Chondrocyte (in vitro differentiated cells): ENCODE results near the gene LDB1. TPM values are rescaled to one million over a fixed set of nuclear protein-coding genes. Genes with fewer than 3 reads are reported as not detected.
A peak's percentile ranks its signal among the peaks of the same experiment; 100 is the strongest.

Experiments
- DNase-seq: peaks from one replicate; pipeline ENCODE4 v3.0.0; 2021; ENCODE audit warnings: mixed read lengths, low spot score
- H3K27ac Mint-ChIP-seq: one replicate; pipeline ENCODE4 v1.8.0; 2021; ENCODE audit warnings: mild to moderate bottlenecking, moderate library complexity, mixed read lengths; ENCODE audit not compliant: unreplicated experiment
- H3K27me3 Mint-ChIP-seq: 2 replicates; pipeline ENCODE4 v1.8.0; 2021; ENCODE audit warnings: low read depth, mixed read lengths
- H3K36me3 Mint-ChIP-seq: 2 replicates; pipeline ENCODE4 v1.8.0; 2021; ENCODE audit warnings: low read depth, mixed read lengths
- H3K4me1 Mint-ChIP-seq: 2 replicates; pipeline ENCODE4 v1.8.0; 2021; ENCODE audit warnings: low read depth, mild to moderate bottlenecking, mixed read lengths
- H3K4me3 Mint-ChIP-seq: one replicate; pipeline ENCODE4 v1.8.0; 2021; ENCODE audit warnings: mild to moderate bottlenecking, moderate library complexity, mixed read lengths; ENCODE audit not compliant: unreplicated experiment
- H3K9me3 Mint-ChIP-seq: 2 replicates; pipeline ENCODE4 v1.8.0; 2021; ENCODE audit warnings: low read depth, mixed read lengths
- total RNA-seq: library from RNA; stranded (reverse); gene quantifications from 3 replicates; pipeline ENCODE4 v1.2.1, GENCODE V29; 2021
- TF ChIP-seq, protein P1 (sequence below): fragments of 200-600 bp; sonication (generic); IDR thresholded peaks from 2 replicates; pipeline ENCODE4 v1.5.0; 2021; ENCODE audit warnings: antibody characterized with exemption, mild to moderate bottlenecking, moderate library complexity

LDB1 gene
- total RNA-seq, 1 donor from 2014 or later, result 65.7 TPM

DNA sequence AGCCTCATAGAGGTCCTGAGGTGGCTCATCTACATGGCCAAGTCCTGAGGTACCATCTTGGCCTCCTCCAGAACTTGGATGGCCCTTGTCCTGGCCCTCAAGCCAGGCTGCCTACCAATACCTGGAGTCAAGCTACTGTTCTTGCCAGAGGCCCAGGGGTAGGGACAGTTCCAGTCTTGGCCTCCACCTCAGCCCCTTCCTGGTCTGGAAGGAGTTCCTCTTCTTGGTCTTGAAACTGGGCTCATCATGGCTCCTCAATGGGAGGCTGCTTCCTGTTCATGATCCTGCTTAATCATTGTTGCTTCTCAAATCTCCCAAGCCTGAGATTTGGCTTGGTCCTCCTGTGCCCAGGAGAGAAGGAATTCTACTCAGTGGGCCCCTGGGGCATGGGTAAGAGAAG lies 51.1 kb downstream of the LDB1 start:
- DNase-seq, result no peak
- Mint-ChIP-seq H3K27ac (no peak overlapping the region), H3K4me3 (no peak overlapping the region), H3K36me3 (peaks cover 1% of the 10 kb centered on the region), H3K9me3 (no peaks in the 10 kb centered on the region), H3K4me1 (peaks cover 22% of the 10 kb centered on the region), H3K27me3 (no peaks in the 10 kb centered on the region)
- TF ChIP-seq, protein P1, sequence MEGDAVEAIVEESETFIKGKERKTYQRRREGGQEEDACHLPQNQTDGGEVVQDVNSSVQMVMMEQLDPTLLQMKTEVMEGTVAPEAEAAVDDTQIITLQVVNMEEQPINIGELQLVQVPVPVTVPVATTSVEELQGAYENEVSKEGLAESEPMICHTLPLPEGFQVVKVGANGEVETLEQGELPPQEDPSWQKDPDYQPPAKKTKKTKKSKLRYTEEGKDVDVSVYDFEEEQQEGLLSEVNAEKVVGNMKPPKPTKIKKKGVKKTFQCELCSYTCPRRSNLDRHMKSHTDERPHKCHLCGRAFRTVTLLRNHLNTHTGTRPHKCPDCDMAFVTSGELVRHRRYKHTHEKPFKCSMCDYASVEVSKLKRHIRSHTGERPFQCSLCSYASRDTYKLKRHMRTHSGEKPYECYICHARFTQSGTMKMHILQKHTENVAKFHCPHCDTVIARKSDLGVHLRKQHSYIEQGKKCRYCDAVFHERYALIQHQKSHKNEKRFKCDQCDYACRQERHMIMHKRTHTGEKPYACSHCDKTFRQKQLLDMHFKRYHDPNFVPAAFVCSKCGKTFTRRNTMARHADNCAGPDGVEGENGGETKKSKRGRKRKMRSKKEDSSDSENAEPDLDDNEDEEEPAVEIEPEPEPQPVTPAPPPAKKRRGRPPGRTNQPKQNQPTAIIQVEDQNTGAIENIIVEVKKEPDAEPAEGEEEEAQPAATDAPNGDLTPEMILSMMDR, result no peak

DNA sequence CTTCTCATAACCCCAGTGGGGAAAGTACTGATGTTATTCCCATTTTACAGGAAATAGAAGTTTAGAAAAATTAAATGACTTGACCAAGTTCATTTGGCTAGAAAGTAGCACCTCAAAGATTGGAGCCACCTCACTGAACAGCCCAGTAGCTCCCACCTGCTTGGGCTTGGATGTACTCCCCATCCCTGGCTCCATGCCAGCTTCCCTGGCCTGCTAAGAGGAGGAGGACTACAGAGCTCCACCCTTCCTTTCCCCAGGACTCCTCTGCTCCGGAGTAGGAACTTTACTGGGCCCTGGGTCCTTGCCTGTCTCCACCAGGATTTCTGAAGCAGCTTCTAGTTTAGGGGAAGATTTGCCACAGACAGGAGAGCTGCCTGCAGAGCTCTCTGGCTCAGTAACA lies 52.0 kb downstream of the LDB1 start:
- H3K9me3 Mint-ChIP-seq, result no peaks in the 10 kb centered on the region
- H3K27ac Mint-ChIP-seq, result no peak overlapping the region
- peaks cover 1% of the 10 kb centered on the region for H3K36me3 Mint-ChIP-seq
- TF ChIP-seq, protein P1, result no peak
- H3K4me1 Mint-ChIP-seq, result peaks cover 22% of the 10 kb centered on the region
- no peak overlapping the region for H3K4me3 Mint-ChIP-seq
- DNase-seq, result no peak
- no peaks in the 10 kb centered on the region for H3K27me3 Mint-ChIP-seq

DNA sequence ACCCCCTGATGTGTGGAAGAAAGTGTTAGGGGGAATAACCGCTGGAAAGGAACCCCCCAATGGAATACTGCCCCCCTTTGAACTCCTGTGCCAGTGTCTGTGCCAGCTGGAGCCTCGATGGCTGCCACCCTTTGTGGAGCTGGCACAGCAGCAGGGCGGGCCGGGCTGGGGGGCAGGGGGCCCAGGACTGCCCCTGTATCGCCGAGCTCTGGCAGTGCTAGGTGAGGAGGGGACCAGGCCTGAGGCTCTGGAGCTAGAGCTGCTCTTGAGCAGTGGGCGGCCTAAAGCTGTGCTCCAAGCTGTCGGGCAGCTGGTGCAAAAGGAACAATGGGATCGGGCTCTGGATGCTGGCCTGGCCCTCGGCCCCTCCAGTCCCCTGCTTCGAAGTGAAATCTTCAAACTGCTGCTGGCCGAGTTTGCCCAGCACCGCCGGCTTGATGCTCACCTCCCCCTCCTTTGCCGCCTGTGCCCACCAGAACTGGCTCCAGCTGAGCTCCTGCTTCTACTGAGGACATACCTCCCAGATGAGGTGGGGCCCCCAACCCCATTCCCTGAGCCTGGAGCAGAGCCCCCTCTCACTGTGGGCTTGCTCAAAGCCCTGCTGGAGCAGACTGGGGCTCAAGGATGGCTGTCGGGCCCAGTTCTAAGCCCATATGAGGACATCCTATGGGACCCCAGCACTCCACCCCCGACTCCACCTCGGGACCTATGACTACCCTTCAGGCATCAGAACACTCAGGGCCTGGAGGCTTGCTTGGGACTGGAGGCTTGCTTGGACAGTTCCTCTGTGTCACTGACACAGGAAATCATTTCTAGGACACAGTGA lies 52.9 kb downstream of the LDB1 start:
- DNase-seq, result no peak
- Mint-ChIP-seq H3K4me3 (peak overlapping the region; percentile 42), H3K4me1 (peaks cover 20% of the 10 kb centered on the region), H3K9me3 (no peaks in the 10 kb centered on the region), H3K27ac (no peak overlapping the region), H3K36me3 (peaks cover 1% of the 10 kb centered on the region), H3K27me3 (no peaks in the 10 kb centered on the region)
- TF ChIP-seq, protein P1, result no peak

DNA sequence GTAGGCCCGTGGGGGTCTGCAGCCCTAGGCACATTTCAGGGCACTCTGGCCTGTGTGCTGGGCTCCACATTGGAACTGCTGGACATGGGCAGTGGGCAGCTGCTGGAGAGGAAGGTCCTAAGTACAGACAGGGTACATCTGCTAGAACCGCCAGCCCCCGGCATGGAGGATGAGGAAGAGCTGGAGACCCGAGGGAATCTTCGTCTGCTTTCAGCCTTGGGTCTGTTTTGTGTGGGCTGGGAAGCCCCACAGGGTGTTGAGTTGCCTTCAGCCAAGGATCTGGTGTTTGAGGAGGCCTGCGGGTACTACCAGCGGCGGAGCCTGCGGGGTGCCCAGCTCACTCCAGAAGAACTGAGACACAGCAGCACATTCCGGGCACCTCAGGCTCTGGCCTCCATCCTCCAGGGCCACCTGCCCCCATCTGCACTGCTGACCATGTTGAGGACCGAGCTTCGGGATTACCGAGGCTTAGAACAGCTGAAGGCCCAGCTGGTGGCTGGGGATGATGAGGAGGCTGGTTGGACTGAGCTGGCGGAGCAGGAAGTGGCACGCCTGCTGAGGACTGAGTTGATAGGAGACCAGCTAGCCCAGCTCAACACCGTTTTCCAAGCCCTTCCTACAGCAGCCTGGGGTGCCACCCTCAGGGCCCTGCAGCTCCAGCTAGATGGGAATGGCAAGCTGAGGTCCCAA lies 53.6 kb downstream of the LDB1 start:
- Mint-ChIP-seq H3K27ac (no peak overlapping the region), H3K36me3 (peaks cover 1% of the 10 kb centered on the region), H3K9me3 (no peaks in the 10 kb centered on the region), H3K4me1 (peaks cover 20% of the 10 kb centered on the region), H3K4me3 (peak overlapping the region; percentile 81), H3K27me3 (no peaks in the 10 kb centered on the region)
- TF ChIP-seq, protein P1, result no peak
- DNase-seq, result no peak

DNA sequence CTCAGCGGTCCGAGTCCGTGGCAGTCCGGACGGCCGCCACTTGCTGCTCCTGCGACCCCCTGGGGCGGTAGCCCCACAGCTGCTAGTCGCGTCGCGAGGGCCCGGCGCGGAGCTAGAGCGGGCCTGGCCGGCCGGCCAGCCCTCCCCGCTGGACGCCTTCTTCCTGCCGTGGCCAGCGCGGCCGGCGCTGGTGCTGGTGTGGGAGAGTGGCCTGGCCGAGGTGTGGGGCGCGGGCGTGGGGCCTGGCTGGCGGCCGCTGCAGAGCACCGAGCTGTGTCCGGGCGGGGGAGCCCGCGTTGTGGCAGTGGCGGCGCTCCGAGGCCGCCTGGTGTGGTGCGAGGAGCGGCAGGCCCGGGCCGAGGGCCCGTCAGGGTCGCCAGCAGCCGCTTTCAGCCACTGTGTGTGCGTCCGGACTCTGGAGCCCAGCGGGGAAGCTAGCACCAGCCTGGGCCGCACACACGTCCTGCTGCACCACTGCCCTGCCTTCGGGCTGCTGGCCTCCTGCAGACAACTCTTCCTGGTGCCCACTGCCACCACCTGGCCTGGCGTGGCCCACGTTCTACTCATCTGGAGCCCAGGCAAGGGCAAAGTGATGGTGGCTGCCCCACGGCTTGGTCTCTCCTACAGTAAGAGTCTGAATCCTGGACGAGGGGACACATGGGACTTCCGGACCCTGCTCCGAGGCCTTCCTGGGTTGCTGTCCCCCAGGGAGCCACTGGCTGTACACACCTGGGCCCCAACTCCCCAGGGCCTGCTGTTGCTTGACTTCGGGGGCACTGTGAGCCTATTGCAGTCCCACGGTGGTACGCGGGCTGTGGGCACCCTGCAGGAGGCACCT lies 54.4 kb downstream of the LDB1 start:
- no peak for DNase-seq
- H3K4me1 Mint-ChIP-seq, result peaks cover 20% of the 10 kb centered on the region
- TF ChIP-seq, protein P1, result peak; percentile 15
- peaks cover 1% of the 10 kb centered on the region for H3K36me3 Mint-ChIP-seq
- H3K27me3 Mint-ChIP-seq, result no peaks in the 10 kb centered on the region
- no peaks in the 10 kb centered on the region for H3K9me3 Mint-ChIP-seq
- peak overlapping the region; percentile 83 for H3K27ac Mint-ChIP-seq
- H3K4me3 Mint-ChIP-seq, result peak overlapping the region; percentile 81
